IgD-negative memory B cell (primary cell): ENCODE results near the gene NKAIN1. TPM values are rescaled to one million over a fixed set of nuclear protein-coding genes. Genes with fewer than 3 reads are reported as not detected.

Experiments
- H3K27ac Mint-ChIP-seq, 3 donors: one replicate each; pipeline ENCODE4 v1.8.0; 2020 to 2022; ENCODE audit warnings: mild to moderate bottlenecking in 3 of 3, mixed read lengths in 3 of 3, moderate library complexity in 1 of 3
- H3K27me3 Mint-ChIP-seq: one replicate; pipeline ENCODE4 v1.8.0; 2021; ENCODE audit warnings: mixed read lengths
- H3K36me3 Mint-ChIP-seq: one replicate; pipeline ENCODE4 v1.8.0; 2020; ENCODE audit warnings: mild to moderate bottlenecking, mixed read lengths
- H3K4me1 Mint-ChIP-seq, 3 donors: one replicate each; pipeline ENCODE4 v1.8.0; 2020 to 2022; ENCODE audit warnings: mixed read lengths in 3 of 3, mild to moderate bottlenecking in 1 of 3
- H3K4me3 Mint-ChIP-seq, 4 donors: one replicate each; pipeline ENCODE4 v1.8.0; 2020 to 2022; ENCODE audit warnings: mild to moderate bottlenecking in 4 of 4, mixed read lengths in 4 of 4, moderate library complexity in 3 of 4
- H3K9me3 Mint-ChIP-seq, 3 donors: one replicate each; pipeline ENCODE4 v1.8.0; 2020 to 2021; ENCODE audit warnings: mixed read lengths in 3 of 3, mild to moderate bottlenecking in 1 of 3
- polyA plus RNA-seq: library from polyadenylated mRNA; unstranded; fragments of 300-500 nt; fragmentation: Illumina TruSeq; gene quantifications from one replicate; pipeline ENCODE4 v1.2.3, GENCODE V29; 2021

Gene NKAIN1
- polyA plus RNA-seq, 1 donor from 2014 or later: not detected

- Mint-ChIP-seq H3K4me1 (peaks cover 8 to 10% (median 9%) of the 10 kb centered on the region in 3 donors), H3K36me3 (no peaks in the 10 kb centered on the region), H3K4me3 (no peak overlapping the region), H3K27me3 (no peaks in the 10 kb centered on the region), H3K9me3 (no peaks in the 10 kb centered on the region), H3K27ac (no peak overlapping the region)
Measured at GRCh38 chr1:31159869-31160611, 79.6 kb downstream of the NKAIN1 start.

- H3K4me1 Mint-ChIP-seq: peaks cover 10% of the 10 kb centered on the region in 3 donors
- H3K27ac Mint-ChIP-seq: no peak overlapping the region
- H3K4me3 Mint-ChIP-seq: no peak overlapping the region
- H3K9me3 Mint-ChIP-seq: no peaks in the 10 kb centered on the region
- no peaks in the 10 kb centered on the region for H3K27me3 Mint-ChIP-seq
- H3K36me3 Mint-ChIP-seq: no peaks in the 10 kb centered on the region
Measured at GRCh38 chr1:31159323-31159722, 80.4 kb downstream of the NKAIN1 start.

DNA sequence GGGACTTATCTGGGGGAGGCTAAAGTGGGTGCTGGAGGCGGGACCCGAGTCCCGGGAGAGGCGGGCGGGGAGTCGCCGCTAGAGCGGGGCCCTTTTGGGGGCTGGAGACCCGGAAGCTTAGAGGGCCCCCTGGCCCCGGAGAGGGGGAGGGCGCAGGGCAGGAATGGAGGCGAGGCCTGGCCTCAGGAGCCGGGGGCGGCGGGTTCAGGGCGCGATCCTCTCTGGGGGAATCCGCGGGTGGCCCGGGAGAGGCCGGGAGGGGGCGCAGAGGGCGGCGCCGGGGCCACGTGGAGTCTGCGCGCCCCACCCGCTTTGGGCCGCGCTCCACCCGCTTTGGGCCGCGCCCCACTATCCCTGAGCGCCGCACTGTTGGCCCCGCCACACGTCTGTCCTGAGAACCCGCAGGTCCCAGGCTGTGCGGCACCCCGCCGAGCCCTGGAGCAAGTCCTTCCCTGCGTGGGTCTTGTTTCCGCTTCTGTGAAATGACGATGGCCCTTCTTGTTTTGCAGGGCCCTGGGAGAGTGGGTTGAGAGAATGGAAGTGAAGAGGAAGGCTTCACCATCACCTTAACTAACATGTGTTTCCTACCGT is 84.4 kb downstream of the NKAIN1 start:
- H3K36me3 Mint-ChIP-seq: no peaks in the 10 kb centered on the region
- no peaks in the 10 kb centered on the region for H3K27me3 Mint-ChIP-seq
- H3K9me3 Mint-ChIP-seq: no peaks in the 10 kb centered on the region
- peaks cover 7 to 14% (median 11%) of the 10 kb centered on the region in 3 donors for H3K4me1 Mint-ChIP-seq
- peak overlapping the region; percentile 45 to 71 (median 60) for H3K27ac Mint-ChIP-seq
- peak overlapping the region; percentile 85 to 92 (median 88) for H3K4me3 Mint-ChIP-seq

- Mint-ChIP-seq H3K4me3 (peak overlapping the region; percentile 79 to 90 (median 88)), H3K4me1 (peaks cover 7 to 12% (median 11%) of the 10 kb centered on the region in 3 donors), H3K36me3 (no peaks in the 10 kb centered on the region), H3K9me3 (no peaks in the 10 kb centered on the region), H3K27me3 (no peaks in the 10 kb centered on the region), H3K27ac (peak overlapping the region; percentile 22 to 80 (median 53))
Measured at GRCh38 chr1:31154632-31155215, 85.0 kb downstream of the NKAIN1 start.

- peaks cover 7 to 11% (median 10%) of the 10 kb centered on the region in 3 donors for H3K4me1 Mint-ChIP-seq
Measured at GRCh38 chr1:31154000-31154631, 85.6 kb downstream of the NKAIN1 start.

GRCh38 chr1:31153423-31153822 is 86.3 kb downstream of the NKAIN1 start:
- Mint-ChIP-seq H3K36me3 (no peaks in the 10 kb centered on the region), H3K9me3 (no peaks in the 10 kb centered on the region), H3K27me3 (no peaks in the 10 kb centered on the region), H3K4me1 (peaks cover 7 to 11% (median 10%) of the 10 kb centered on the region in 3 donors), H3K4me3 (peak overlapping the region; percentile 18 to 68 (median 57)), H3K27ac (peak overlapping the region in 1 of 3 donors; percentile 16)

More at GRCh38 chr1:31154000-31154631, 85.6 kb downstream of the NKAIN1 start:
- Mint-ChIP-seq H3K27me3 (no peaks in the 10 kb centered on the region), H3K36me3 (no peaks in the 10 kb centered on the region), H3K4me3 (peak overlapping the region; percentile 79 to 90 (median 81)), H3K9me3 (no peaks in the 10 kb centered on the region), H3K27ac (peak overlapping the region; percentile 22 to 80 (median 53))

- Mint-ChIP-seq H3K36me3 (no peaks in the 10 kb centered on the region), H3K27ac (peak overlapping the region in 1 of 3 donors; percentile 17), H3K27me3 (no peaks in the 10 kb centered on the region), H3K9me3 (no peaks in the 10 kb centered on the region), H3K4me1 (peaks cover 7 to 11% (median 10%) of the 10 kb centered on the region in 3 donors), H3K4me3 (peak overlapping the region in 2 of 4 donors; percentile 7 to 79)
Measured at GRCh38 chr1:31152181-31152795, 87.4 kb downstream of the NKAIN1 start.

- H3K27me3 Mint-ChIP-seq: no peaks in the 10 kb centered on the region
- H3K9me3 Mint-ChIP-seq: no peaks in the 10 kb centered on the region
- peaks cover 7 to 11% (median 10%) of the 10 kb centered on the region in 3 donors for H3K4me1 Mint-ChIP-seq
- H3K4me3 Mint-ChIP-seq: no peak overlapping the region
- no peak overlapping the region for H3K27ac Mint-ChIP-seq
- H3K36me3 Mint-ChIP-seq: no peaks in the 10 kb centered on the region
Measured at GRCh38 chr1:31151402-31151801, 88.3 kb downstream of the NKAIN1 start.

GRCh38 chr1:31148409-31148808 is 91.3 kb downstream of the NKAIN1 start:
- Mint-ChIP-seq H3K4me1 (peaks cover 0 to 5% (median 1%) of the 10 kb centered on the region in 3 donors), H3K4me3 (no peak overlapping the region), H3K27ac (no peak overlapping the region), H3K9me3 (no peaks in the 10 kb centered on the region), H3K27me3 (no peaks in the 10 kb centered on the region), H3K36me3 (no peaks in the 10 kb centered on the region)

GRCh38 chr1:31145648-31146047 is 94.0 kb downstream of the NKAIN1 start:
- H3K27me3 Mint-ChIP-seq: no peaks in the 10 kb centered on the region
- no peak overlapping the region for H3K4me3 Mint-ChIP-seq
- H3K4me1 Mint-ChIP-seq: no peaks in the 10 kb centered on the region
- H3K9me3 Mint-ChIP-seq: no peaks in the 10 kb centered on the region
- H3K27ac Mint-ChIP-seq: no peak overlapping the region
- H3K36me3 Mint-ChIP-seq: no peaks in the 10 kb centered on the region

DNA sequence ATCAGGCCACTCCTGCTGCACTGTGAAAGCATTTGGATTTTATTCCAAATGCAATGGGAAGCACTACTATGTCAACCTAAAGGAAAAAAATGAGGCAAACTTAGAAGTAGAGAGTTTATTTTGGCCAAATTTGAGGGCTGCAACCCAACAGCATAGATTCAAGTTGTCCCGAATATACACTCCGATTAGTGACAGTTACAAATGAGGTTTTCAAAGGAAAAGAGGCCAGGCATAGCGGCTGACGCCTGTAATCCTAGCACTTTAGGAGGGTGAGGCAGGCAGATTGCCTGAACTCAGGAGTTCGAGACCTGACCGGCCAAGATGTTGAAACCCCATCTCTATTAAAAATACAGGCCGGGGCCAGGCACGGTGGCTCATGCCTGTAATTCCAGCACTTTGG is 95.2 kb downstream of the NKAIN1 start:
- H3K9me3 Mint-ChIP-seq: no peaks in the 10 kb centered on the region
- no peak overlapping the region for H3K27ac Mint-ChIP-seq
- H3K27me3 Mint-ChIP-seq: no peaks in the 10 kb centered on the region
- H3K4me1 Mint-ChIP-seq: no peaks in the 10 kb centered on the region
- H3K4me3 Mint-ChIP-seq: no peak overlapping the region
- H3K36me3 Mint-ChIP-seq: no peaks in the 10 kb centered on the region

DNA sequence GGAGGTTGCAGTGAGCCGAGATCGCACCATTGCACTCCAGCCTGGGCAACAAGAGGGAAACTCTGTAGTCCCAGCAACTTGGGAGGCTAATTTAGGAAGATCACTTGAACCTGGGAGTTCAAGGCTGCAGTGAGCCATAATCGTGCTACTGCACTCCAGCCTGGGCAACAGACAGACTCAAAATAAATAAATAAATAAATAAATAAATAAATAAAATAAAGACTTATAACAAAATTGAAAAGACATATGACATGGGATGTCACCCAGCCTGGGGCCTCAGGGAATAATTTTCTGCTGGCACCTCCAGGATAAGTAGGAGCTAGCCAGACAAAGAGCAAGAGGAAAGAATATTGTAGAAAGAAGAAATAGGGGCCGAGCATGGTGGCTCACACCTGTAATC is 96.2 kb downstream of the NKAIN1 start:
- Mint-ChIP-seq H3K27ac (no peak overlapping the region), H3K4me3 (no peak overlapping the region), H3K36me3 (no peaks in the 10 kb centered on the region), H3K27me3 (no peaks in the 10 kb centered on the region), H3K4me1 (no peaks in the 10 kb centered on the region), H3K9me3 (peaks cover 0 to 2% (median 0%) of the 10 kb centered on the region in 3 donors)

- H3K9me3 Mint-ChIP-seq: peaks cover 0 to 2% (median 0%) of the 10 kb centered on the region in 3 donors
- no peak overlapping the region for H3K27ac Mint-ChIP-seq
- H3K27me3 Mint-ChIP-seq: no peaks in the 10 kb centered on the region
- H3K4me3 Mint-ChIP-seq: no peak overlapping the region
- H3K36me3 Mint-ChIP-seq: no peaks in the 10 kb centered on the region
- H3K4me1 Mint-ChIP-seq: no peaks in the 10 kb centered on the region
Measured at GRCh38 chr1:31142406-31142805, 97.3 kb downstream of the NKAIN1 start.

DNA sequence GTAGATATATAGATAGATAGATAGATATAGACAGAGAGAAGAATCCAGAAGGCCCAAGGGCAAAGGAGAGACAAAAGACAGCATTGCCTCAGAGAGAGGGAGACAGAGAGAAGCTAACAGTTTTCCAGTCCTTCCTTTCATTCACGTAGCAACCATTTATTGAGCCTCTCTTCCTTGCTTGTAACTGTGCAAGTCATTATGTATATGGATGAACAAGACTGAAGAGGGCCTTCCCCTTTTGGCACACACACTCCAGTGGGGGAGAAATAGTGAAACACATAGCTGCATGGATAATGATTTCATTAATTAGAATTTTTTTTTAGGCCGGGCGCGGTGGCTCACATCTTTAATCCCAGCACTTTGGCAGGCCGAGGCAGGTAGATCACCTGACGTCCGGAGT is 99.4 kb downstream of the NKAIN1 start:
- Mint-ChIP-seq H3K9me3 (peaks cover 0 to 2% (median 0%) of the 10 kb centered on the region in 3 donors), H3K36me3 (no peaks in the 10 kb centered on the region), H3K4me3 (no peak overlapping the region), H3K27ac (no peak overlapping the region), H3K4me1 (no peaks in the 10 kb centered on the region), H3K27me3 (no peaks in the 10 kb centered on the region)
